DOHH2 (cell line): ENCODE results near the gene EML1.
A peak's percentile ranks its signal among the peaks of the same experiment; 100 is the strongest.

Experiments used
- H3F3A ChIP-seq: fragments of 200-600 bp; sonication (generic), shearing (Covaris generic); 2 replicates; pipeline ENCODE4 v1.6.0; 2016; ENCODE audit warnings: antibody characterized with exemption, mild to moderate bottlenecking; ENCODE audit not compliant: control insufficient read depth, insufficient read depth
- H3K27ac ChIP-seq: fragments of 200-600 bp; sonication (generic); 2 replicates; pipeline ENCODE4 v1.5.1; 2014; ENCODE audit warnings: low read depth, mild to moderate bottlenecking, low read length, moderate library complexity
- H3K27me3 ChIP-seq: fragments of 200-600 bp; sonication (generic); 2 replicates; pipeline ENCODE4 v1.6.1; 2014; ENCODE audit warnings: mild to moderate bottlenecking, low read length, mixed read lengths; ENCODE audit not compliant: control insufficient read depth
- H3K36me3 ChIP-seq: fragments of 200-600 bp; sonication (generic); 2 replicates; pipeline ENCODE4 v1.6.1; 2014; ENCODE audit warnings: mild to moderate bottlenecking, low read length, moderate library complexity, mixed read lengths; ENCODE audit not compliant: control insufficient read depth
- H3K4me1 ChIP-seq: fragments of 200-600 bp; sonication (generic); 2 replicates; pipeline ENCODE4 v1.6.1; 2014; ENCODE audit warnings: mild to moderate bottlenecking, low read length, mixed read lengths; ENCODE audit not compliant: control insufficient read depth
- H3K4me2 ChIP-seq: fragments of 200-600 bp; sonication (generic); 2 replicates; pipeline ENCODE4 v1.6.0; 2014; ENCODE audit warnings: mild to moderate bottlenecking, low read length, moderate library complexity
- H3K4me3 ChIP-seq: fragments of 200-600 bp; sonication (generic); 2 replicates; pipeline ENCODE4 v1.5.1; 2014; ENCODE audit warnings: mild to moderate bottlenecking, low read length, mixed read lengths
- H3K79me2 ChIP-seq: fragments of 200-600 bp; sonication (generic); 2 replicates; pipeline ENCODE4 v1.6.1; 2014; ENCODE audit warnings: mild to moderate bottlenecking, low read length, mixed read lengths; ENCODE audit not compliant: control insufficient read depth
- H3K9me2 ChIP-seq: fragments of 200-600 bp; sonication (generic); replicated peaks from 2 replicates; pipeline ENCODE4 v1.6.1; 2014; ENCODE audit warnings: mild to moderate bottlenecking, low read length, mixed read lengths; ENCODE audit not compliant: control insufficient read depth
- H3K9me3 ChIP-seq: fragments of 200-600 bp; sonication (generic); 2 replicates; pipeline ENCODE4 v1.6.1; 2014; ENCODE audit warnings: antibody characterized with exemption, low read length, mixed read lengths; ENCODE audit not compliant: control insufficient read depth, insufficient read depth
- H4K20me1 ChIP-seq: fragments of 200-600 bp; sonication (generic); 2 replicates; pipeline ENCODE4 v1.6.0; 2014; ENCODE audit warnings: low read depth, mild to moderate bottlenecking, antibody characterized with exemption, low read length, moderate library complexity; ENCODE audit not compliant: control insufficient read depth, insufficient read depth
- CTCF ChIP-seq: fragments of 200-600 bp; sonication (generic); IDR thresholded peaks from one replicate; pipeline ENCODE4 v1.5.1; 2014; ENCODE audit warnings: antibody characterized with exemption, mild to moderate bottlenecking, low read depth, low read length; ENCODE audit not compliant: poor library complexity, severe bottlenecking
- EZH2phosphoT487 ChIP-seq: fragments of 200-600 bp; sonication (generic); IDR thresholded peaks from 2 replicates; pipeline ENCODE4 v1.6.1; 2017; ENCODE audit warnings: borderline replicate concordance, mild to moderate bottlenecking, antibody characterized with exemption, low read length, moderate library complexity, mixed read lengths

Gene EML1

GRCh38 chr14:99884834-99885648 lies 91.8 kb downstream of the EML1 start:
- Histone ChIP-seq H3K27ac (no peak overlapping the region), H4K20me1 (no peaks in the 10 kb centered on the region), H3K4me2 (no peak overlapping the region), H3K79me2 (no peaks in the 10 kb centered on the region), H3F3A (no peaks in the 10 kb centered on the region), H3K4me3 (no peak overlapping the region), H3K27me3 (peaks cover 5% of the 10 kb centered on the region; the same call in 1 of the 2 replicates), H3K9me2 (no peaks in the 10 kb centered on the region), H3K36me3 (no peaks in the 10 kb centered on the region), H3K9me3 (no peaks in the 10 kb centered on the region), H3K4me1 (no peaks in the 10 kb centered on the region)
- TF ChIP-seq CTCF: peak; percentile 72
- no peak for TF ChIP-seq EZH2phosphoT487

GRCh38 chr14:99885649-99885958 lies 92.4 kb downstream of the EML1 start:
- Histone ChIP-seq H3K27ac (no peak overlapping the region), H4K20me1 (no peaks in the 10 kb centered on the region), H3K9me2 (no peaks in the 10 kb centered on the region), H3K4me3 (no peak overlapping the region), H3K9me3 (no peaks in the 10 kb centered on the region), H3K27me3 (peaks cover 5% of the 10 kb centered on the region; the same call in 1 of the 2 replicates), H3F3A (no peaks in the 10 kb centered on the region), H3K36me3 (no peaks in the 10 kb centered on the region), H3K79me2 (no peaks in the 10 kb centered on the region), H3K4me2 (no peak overlapping the region), H3K4me1 (no peaks in the 10 kb centered on the region)
- TF ChIP-seq CTCF (no peak), EZH2phosphoT487 (no peak)

GRCh38 chr14:99887407-99887806 lies 94.2 kb downstream of the EML1 start:
- TF ChIP-seq CTCF (no peak), EZH2phosphoT487 (no peak)
- Histone ChIP-seq H3K27me3 (peaks cover 9% of the 10 kb centered on the region; the same call in 1 of the 2 replicates), H3K9me2 (no peaks in the 10 kb centered on the region), H3K36me3 (no peaks in the 10 kb centered on the region), H3F3A (no peaks in the 10 kb centered on the region), H3K4me1 (no peaks in the 10 kb centered on the region), H3K27ac (no peak overlapping the region), H3K4me3 (no peak overlapping the region), H4K20me1 (no peaks in the 10 kb centered on the region), H3K9me3 (no peaks in the 10 kb centered on the region), H3K4me2 (no peak overlapping the region), H3K79me2 (no peaks in the 10 kb centered on the region)
